Peyer's patch (tissue), 4 donors: Measurements from ENCODE around the gene HEMK1.

Source experiments
- CTCF ChIP-seq, 6 experiments: fragments of 450-650 bp in 4 of 6; fragments of 200-600 bp in 2 of 6; sonication (generic) in 1 of 6; IDR thresholded peaks; one replicate each; pipeline ENCODE4 v1.5.1; 2017 to 2019; ENCODE audit warnings: antibody characterized with exemption in 6 of 6, mild to moderate bottlenecking in 3 of 6, moderate library complexity in 1 of 6
- POLR2A ChIP-seq, 2 donors: fragments of 450-650 bp; IDR thresholded peaks; one replicate each; pipeline ENCODE4 v1.5.1; 2017; ENCODE audit warnings: antibody characterized with exemption in 2 of 2, mild to moderate bottlenecking in 2 of 2, moderate library complexity in 2 of 2

- TF ChIP-seq CTCF (IDR thresholded peaks at IDR 0.05) (no peak), POLR2A (IDR thresholded peaks at IDR 0.05) (no peak)
Observed at GRCh38 chr3:50582083-50582482, 12.8 kb downstream of the HEMK1 start.
